SIG-M5 (cell line): ENCODE measurements around the gene MKS1.

Experiments
- DNase-seq: peaks from one replicate; lab custom pipeline; 2025; lab: John Stamatoyannopoulos, UW

The MKS1 gene

GRCh38 chr17:58200024-58200633, 18.9 kb downstream of the MKS1 start:
- DNase-seq: no peak

DNA sequence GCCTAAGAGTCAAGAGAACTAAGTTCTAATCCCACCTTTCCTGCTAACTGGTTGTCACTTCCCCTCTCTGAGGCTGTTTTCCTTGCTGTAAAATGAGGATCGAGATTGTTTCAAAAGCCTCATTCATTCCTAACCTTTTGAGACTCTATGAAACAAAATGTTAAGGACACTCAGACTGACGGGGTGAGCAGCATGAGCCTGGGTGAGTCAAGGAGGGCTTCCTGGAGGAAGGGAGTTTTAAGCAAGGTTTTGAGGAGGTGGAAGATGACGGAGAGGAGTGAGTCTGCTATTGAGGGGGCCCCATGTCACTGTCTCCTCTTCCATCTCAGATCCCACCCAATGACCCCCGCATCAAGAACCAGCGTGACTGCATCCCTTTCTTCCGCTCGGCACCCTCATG, 22.4 kb downstream of the MKS1 start:
- no peak for DNase-seq

GRCh38 chr17:58195518-58196123, 23.4 kb downstream of the MKS1 start:
- no peak for DNase-seq

GRCh38 chr17:58193641-58194255, 25.3 kb downstream of the MKS1 start:
- no peak for DNase-seq

- DNase-seq: no peak
Measured at GRCh38 chr17:58192612-58193011, 26.4 kb downstream of the MKS1 start, which contains the start of gene EPX. TSS of gene EPX (plus strand) at chr17:58192726. CDS start at chr17:58192847, 121 bp downstream.

DNA sequence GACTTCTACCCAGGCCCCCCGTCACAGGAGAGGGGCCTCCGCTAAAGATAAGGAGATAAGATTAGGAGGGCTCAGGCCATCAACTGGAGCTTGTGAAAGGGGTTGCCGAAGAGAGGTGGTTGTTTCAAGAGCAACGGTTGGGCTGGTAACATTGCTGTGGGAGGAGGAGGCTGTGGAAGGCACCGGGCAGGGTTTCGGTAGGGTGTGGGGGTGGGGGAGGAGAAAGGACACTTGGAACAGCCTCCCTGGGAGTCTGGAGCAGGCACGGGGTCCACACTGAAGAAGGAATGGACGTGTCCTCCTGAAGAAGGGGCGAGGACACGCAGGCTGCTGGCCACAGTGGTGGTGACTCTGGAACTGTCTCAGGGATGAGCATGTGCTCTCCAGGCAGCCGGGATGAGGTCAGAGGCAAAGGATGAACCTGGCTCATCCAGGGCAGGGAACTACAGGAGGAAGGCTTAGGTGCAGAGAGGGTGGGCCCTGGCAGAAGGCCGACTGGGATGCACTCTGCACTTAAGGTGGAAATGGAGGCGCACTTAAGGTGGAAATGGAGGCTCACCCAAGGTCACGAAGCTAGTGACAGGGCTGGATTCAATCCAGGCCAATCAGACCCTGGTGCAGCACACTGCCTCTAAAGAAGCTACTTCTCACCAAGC, 27.7 kb downstream of the MKS1 start:
- no peak for DNase-seq

DNA sequence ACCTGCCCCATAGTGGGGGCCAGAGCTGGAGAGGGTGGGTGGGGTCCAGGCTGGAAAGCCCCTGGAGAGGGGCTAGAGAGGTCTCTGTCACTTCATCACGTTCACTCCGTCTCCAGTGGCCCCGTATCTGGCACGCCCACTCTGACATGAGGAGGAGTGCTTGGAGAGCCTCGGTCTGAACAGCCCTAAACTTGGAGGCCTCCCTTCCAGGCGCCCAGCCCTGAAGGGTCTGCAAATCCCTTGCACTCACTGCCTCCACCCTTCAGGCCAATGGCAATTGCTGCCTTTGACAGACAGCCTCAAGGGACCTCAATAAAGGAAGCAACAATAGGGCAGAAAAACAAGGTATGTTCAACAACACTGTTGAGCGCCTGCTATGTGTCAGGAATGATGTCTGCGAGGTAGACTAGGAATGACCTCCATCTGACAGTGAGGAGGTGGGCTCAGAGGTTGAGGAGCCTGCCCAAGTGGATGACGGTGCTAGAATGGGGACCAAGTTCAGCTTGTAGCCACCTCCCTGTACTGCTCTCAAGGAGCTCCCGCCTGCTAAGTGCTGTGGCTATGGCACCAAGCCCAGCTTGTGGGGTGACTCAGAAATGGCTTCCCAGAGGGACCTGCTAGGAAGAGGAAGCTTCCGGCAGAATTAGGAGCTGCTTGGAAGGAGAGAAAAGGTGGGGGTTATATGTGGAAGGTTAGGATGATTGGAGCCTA, 29.5 kb downstream of the MKS1 start:
- no peak for DNase-seq

- no peak for DNase-seq
Measured at GRCh38 chr17:58187675-58188074, 31.4 kb downstream of the MKS1 start.

DNA sequence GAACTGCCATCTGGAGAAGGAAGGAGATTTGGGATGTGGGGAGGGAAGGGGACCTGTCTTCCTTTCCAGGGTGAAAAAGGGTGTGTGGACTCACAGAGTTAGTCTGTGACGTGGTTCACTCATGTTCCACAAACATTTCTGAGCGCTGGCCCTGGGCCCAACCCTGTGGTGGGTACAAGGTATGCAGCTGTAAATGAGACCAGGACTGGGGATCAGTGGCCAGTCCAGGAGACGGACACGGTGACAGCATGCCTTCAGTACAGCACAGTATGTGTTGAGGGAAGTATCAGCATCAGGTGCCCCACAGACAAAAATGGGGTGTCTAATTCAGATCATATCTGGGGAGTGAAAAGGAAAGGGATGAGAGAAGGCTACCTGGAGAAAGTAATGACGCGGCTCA, 32.0 kb downstream of the MKS1 start:
- DNase-seq: no peak

DNA sequence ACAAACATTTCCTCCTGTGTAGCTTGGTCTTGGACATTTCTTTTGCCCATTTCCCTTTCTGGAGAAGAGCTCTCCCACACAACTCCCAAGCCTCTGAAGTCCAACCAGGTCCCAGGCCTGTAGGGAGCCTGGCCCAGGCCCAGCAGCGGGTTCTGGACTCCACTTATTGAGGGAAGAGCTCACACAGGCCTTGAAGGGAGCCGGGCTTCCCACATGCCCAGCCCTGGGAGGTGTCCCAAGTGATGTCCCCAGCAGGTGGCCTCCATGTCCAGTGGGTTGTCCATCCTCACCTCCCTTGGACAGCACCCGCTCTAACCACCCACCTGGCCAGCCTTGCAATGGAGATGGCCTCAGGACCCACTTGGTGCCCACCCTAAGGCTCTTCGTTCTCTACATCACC, 32.5 kb downstream of the MKS1 start:
- DNase-seq: no peak

DNA sequence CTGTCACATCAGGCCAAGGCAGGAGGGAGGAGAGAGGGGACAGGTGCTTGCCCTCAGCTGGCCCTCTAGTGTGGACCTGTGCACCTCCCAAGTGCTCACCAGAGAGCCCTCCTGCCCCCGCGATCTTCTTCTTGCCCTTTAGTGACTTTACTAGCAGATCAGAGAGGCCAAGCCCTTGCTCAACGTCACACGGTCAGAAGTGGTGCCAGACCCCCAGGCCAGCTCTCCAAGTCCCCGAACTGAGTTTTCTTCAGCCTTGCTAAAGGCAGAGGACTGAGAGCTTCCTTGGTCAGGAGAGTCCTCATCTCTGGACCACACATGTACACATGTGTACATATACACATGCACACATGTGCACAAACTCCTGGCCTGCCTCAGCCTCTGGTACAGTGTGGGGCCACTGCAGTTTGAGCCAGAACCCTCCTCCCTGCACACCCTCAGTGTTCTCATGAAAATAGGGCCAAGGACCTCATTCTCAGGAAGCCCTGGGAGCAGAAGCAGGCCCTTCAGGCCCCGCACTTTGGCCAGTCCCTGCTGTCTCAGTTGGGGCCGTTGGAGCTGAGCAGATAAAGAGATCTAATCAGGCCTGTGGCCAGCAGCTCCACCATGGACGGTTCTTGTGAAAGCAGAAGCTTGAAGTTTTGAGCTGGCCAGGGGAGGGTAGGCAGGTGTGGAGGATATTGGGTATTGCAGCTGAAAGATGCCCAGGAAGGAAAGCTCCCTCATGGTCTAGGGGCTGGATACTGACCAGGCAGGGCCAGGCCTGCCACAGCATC, 33.9 kb downstream of the MKS1 start:
- no peak for DNase-seq

DNA sequence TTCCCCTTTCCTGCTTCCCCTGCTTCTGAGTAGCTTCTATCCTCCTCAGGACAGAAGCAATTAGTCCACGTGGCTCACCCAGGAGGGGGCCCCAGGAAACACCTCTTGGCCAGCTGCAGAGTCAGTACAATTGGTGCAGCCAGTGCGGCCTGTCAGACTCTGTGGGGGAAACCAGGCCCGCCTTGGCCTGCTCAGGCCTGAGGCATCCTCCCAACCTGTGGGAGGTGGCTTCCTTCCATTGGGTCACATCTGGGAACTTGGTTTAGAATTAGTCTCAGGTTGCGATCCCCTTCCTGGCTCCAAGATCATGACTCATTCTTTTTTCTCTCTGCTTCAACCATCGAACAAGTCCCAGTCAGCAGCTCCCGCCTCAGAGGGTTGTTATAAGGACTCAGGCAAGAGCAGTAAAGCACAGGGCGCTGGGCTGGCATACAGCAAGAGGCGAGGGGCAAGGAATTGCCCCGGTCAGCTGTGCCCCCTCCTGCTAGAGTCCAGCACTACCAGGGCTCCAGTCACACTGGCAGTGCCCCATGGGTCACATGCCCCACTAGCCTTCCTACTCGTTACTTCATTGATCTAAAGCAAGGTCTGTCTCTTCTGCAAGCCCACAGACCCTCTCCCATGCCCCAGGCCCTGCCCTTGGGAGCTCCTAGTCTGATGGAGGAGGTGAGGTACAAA, 34.6 kb downstream of the MKS1 start:
- no peak for DNase-seq

DNA sequence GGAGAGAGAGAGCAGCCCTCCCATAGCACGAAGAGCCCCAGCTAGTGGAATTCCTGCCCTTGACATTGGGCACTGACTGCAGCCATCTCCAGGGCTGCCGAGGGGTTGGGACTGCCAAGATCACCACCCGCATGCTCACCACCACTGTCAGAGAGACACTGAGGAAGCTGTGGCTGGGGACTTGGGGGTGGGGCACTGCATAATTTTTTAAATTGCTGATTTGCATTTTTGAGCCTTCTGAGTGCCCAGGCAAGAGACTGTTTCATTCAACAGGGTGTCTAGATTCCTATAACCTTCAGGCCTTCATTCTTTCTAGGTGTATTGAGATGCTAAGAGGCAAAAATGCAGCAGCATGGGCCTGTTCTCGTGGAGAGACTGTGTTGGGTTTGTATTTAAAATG, 35.5 kb downstream of the MKS1 start:
- no peak for DNase-seq

GRCh38 chr17:58181796-58182195, 37.3 kb downstream of the MKS1 start:
- DNase-seq: no peak

DNA sequence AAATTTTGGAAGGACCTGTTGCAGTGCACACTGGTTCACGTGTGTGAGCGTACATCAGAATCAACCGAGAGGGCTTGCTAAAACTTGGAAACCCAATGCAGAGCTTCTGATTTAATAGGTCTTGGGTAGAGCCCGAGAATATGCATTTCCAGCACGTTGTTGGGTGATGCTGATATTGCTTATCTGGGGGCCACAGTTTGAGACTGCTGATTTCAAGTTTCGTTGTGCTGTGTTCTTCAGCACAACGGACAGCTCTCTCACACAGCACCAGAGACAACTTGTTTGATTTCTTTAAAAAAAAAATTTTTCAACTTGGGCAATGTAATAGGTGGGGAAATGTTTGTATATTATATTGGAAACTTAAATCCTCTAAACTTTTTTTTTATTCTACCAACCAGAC, 42.9 kb downstream of the MKS1 start:
- no peak for DNase-seq

- DNase-seq: no peak
Measured at GRCh38 chr17:58174871-58175270, 44.2 kb downstream of the MKS1 start.

GRCh38 chr17:58172369-58173071, 46.5 kb downstream of the MKS1 start:
- DNase-seq: no peak

GRCh38 chr17:58170622-58171021, 48.4 kb downstream of the MKS1 start:
- no peak for DNase-seq

DNA sequence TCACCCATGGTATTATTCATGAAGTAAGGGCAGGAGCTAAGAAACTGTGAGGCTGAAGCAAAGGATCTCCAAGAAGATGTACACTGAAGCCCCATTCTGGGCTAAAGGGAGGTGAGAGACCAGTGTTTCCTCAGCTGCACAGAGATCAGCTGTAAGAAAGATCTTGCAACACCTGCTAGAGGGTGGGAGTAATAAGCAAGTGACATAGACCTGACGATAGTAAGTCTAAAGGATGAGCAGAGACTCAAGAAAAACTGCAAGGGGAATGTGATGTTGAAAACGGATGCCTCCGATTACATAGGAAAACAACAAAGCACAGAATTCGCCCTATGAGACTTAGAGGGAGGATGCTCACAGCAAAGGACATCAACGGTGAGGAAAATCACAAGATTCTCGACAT, 52.4 kb downstream of the MKS1 start, which contains the start of gene OR4D2:
TSS of gene OR4D2 (plus strand) at position 301 of the 400 bp plus-strand sequence. CDS start 2,674 bp downstream, outside the sequence.
- DNase-seq: no peak

DNA sequence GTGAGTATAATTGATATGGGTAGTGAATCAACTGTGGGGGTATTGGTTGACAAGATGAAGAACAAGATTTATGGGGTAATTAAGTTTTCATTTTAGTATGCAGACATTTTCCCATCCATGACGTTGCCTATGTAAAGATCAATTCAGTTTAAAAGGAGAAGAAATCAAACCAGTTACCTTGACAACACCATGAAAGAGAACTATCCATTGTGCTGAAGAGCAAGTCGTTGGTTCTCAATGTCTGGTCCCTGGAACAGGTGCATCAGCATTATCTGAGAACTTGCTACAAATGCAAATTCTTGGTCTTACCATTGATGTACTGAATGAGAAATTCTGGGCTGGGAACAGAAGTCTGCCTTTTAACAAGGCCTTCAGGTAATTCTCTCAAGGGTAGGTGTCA, 53.1 kb downstream of the MKS1 start:
- DNase-seq: no peak
